Nephron (organoid): ENCODE data around the gene CAPN11.

ENCODE experiments used
- H3K27ac Mint-ChIP-seq, 3 experiments: 2 replicates each; pipeline ENCODE4 v1.8.0; 2020; ENCODE audit warnings: mixed read lengths in 3 of 3, mild to moderate bottlenecking in 2 of 3, moderate library complexity in 1 of 3
- H3K27me3 Mint-ChIP-seq: 2 replicates; pipeline ENCODE4 v1.8.0; 2021; ENCODE audit warnings: low read depth, mild to moderate bottlenecking, moderate library complexity, mixed read lengths
- H3K36me3 Mint-ChIP-seq: 2 replicates; pipeline ENCODE4 v1.8.0; 2020; ENCODE audit warnings: low read depth, mixed read lengths
- H3K4me1 Mint-ChIP-seq: 2 replicates; pipeline ENCODE4 v1.8.0; 2020; ENCODE audit warnings: mixed read lengths
- H3K4me3 Mint-ChIP-seq, 3 experiments: 2 replicates each; pipeline ENCODE4 v1.8.0; 2020; ENCODE audit warnings: mild to moderate bottlenecking in 3 of 3, mixed read lengths in 3 of 3, moderate library complexity in 2 of 3
- H3K9me3 Mint-ChIP-seq: 2 replicates; pipeline ENCODE4 v1.8.0; 2020; ENCODE audit warnings: mixed read lengths
- CTCF ChIP-seq, 3 experiments: fragments of 200-600 bp; sonication (generic); IDR thresholded peaks; one replicate each; pipeline ENCODE4 v1.5.0; 2021; ENCODE audit warnings: antibody characterized with exemption in 3 of 3; ENCODE audit not compliant: unreplicated experiment in 3 of 3

Gene CAPN11

GRCh38 chr6:44133981-44134711 lies 24.5 kb upstream of the CAPN11 start:
- Mint-ChIP-seq H3K36me3 (peaks cover 10% of the 10 kb centered on the region), H3K27ac (peak overlapping the region; percentile 87 to 93 (median 92)), H3K27me3 (no peaks in the 10 kb centered on the region)

GRCh38 chr6:44135173-44135758 lies 23.4 kb upstream of the CAPN11 start:
- peak overlapping the region; percentile 64 to 93 (median 92) for H3K27ac Mint-ChIP-seq

More at GRCh38 chr6:44133981-44134711, 24.5 kb upstream of the CAPN11 start:
- no peak for TF ChIP-seq CTCF (IDR thresholded peaks at IDR 0.05; ENCODE audit: unreplicated experiment in 3 of 3)
- H3K9me3 Mint-ChIP-seq = no peaks in the 10 kb centered on the region
- peaks cover 52% of the 10 kb centered on the region for H3K4me1 Mint-ChIP-seq
- H3K4me3 Mint-ChIP-seq = peak overlapping the region; percentile 53 to 57 (median 56)

GRCh38 chr6:44135875-44136274 lies 22.7 kb upstream of the CAPN11 start:
- Mint-ChIP-seq H3K4me1 (peaks cover 47% of the 10 kb centered on the region), H3K9me3 (no peaks in the 10 kb centered on the region), H3K27me3 (no peaks in the 10 kb centered on the region), H3K36me3 (peaks cover 24% of the 10 kb centered on the region), H3K4me3 (peak overlapping the region in 2 of 3 experiments; percentile 13), H3K27ac (peak overlapping the region; percentile 64 to 93 (median 92))
- no peak for TF ChIP-seq CTCF (IDR thresholded peaks at IDR 0.05; ENCODE audit: unreplicated experiment in 3 of 3)

More at GRCh38 chr6:44135173-44135758, 23.4 kb upstream of the CAPN11 start:
- peak overlapping the region; percentile 37 to 72 (median 61) for H3K4me3 Mint-ChIP-seq
- peaks cover 47% of the 10 kb centered on the region for H3K4me1 Mint-ChIP-seq
- H3K9me3 Mint-ChIP-seq = no peaks in the 10 kb centered on the region
- no peaks in the 10 kb centered on the region for H3K27me3 Mint-ChIP-seq
- peaks cover 18% of the 10 kb centered on the region for H3K36me3 Mint-ChIP-seq
- TF ChIP-seq CTCF (IDR thresholded peaks at IDR 0.05; ENCODE audit: unreplicated experiment in 3 of 3) = no peak

- Mint-ChIP-seq H3K9me3 (no peaks in the 10 kb centered on the region), H3K4me3 (no peak overlapping the region), H3K36me3 (peaks cover 47% of the 10 kb centered on the region), H3K27ac (peak overlapping the region in 1 of 3 experiments; percentile 75), H3K4me1 (peaks cover 22% of the 10 kb centered on the region), H3K27me3 (no peaks in the 10 kb centered on the region)
- no peak for TF ChIP-seq CTCF (IDR thresholded peaks at IDR 0.05; ENCODE audit: unreplicated experiment in 3 of 3)
These were observed 19.8 kb upstream of the CAPN11 start for GRCh38 chr6:44138717-44139350.

GRCh38 chr6:44139351-44139743 lies 19.3 kb upstream of the CAPN11 start:
- TF ChIP-seq CTCF (IDR thresholded peaks at IDR 0.05; ENCODE audit: unreplicated experiment in 3 of 3) = no peak
- no peaks in the 10 kb centered on the region for H3K27me3 Mint-ChIP-seq
- H3K4me3 Mint-ChIP-seq = no peak overlapping the region
- H3K4me1 Mint-ChIP-seq = peaks cover 19% of the 10 kb centered on the region
- H3K9me3 Mint-ChIP-seq = no peaks in the 10 kb centered on the region
- H3K36me3 Mint-ChIP-seq = peaks cover 52% of the 10 kb centered on the region
- peak overlapping the region in 1 of 3 experiments; percentile 75 for H3K27ac Mint-ChIP-seq
